Measurements from ENCODE around the gene RHOG.

- TF ChIP-seq CTCF (IDR thresholded peaks at IDR 0.05) (no peak), POLR2A (IDR thresholded peaks at IDR 0.05) (peak in 1 of 2 donors; percentile 41)
These were observed 522 bp downstream of the RHOG start for GRCh38 chr11:3840004-3840869.

Measured in heart left ventricle (tissue), 13 donors.